HG03354 (cell line): ENCODE results near the gene HELZ2.

Source experiments
- ATAC-seq: cut with Tn5 transposase; IDR thresholded peaks from one replicate; pipeline ENCODE4 v1.9.1; 2021; ENCODE audit warnings: mild to moderate bottlenecking; ENCODE audit not compliant: unreplicated experiment, poor library complexity, severe bottlenecking

The HELZ2 gene

DNA sequence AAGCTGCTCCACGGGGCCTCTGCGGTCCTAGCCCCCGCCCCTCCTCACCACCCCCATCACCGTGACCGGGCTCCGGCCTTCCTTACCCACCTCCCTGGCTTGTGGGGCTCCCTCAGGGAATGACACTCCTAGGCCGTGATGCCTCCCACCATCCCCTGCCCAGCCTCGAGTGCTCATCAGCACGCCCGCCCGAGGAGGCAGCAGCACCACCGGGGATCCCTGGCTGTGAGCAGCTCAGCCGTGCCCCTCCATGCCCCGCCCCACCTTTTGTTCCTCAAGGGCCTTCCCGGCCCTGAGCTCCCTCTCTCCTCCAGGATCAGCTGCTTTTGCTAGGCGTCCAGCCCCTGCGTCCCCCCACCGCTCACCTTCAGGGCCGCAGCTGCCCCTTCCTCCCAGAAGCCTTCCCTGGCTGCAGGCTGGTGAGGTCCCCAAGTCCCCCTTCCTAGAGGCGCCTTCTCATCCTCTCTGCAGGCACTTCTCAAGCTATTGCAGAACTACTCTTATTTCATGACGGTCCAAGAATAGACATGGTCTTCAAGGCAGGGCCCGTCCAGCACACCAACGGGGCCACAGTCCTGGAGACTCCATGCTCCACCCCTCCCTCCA is 17.1 kb downstream of the HELZ2 start:
- no peak for ATAC-seq

DNA sequence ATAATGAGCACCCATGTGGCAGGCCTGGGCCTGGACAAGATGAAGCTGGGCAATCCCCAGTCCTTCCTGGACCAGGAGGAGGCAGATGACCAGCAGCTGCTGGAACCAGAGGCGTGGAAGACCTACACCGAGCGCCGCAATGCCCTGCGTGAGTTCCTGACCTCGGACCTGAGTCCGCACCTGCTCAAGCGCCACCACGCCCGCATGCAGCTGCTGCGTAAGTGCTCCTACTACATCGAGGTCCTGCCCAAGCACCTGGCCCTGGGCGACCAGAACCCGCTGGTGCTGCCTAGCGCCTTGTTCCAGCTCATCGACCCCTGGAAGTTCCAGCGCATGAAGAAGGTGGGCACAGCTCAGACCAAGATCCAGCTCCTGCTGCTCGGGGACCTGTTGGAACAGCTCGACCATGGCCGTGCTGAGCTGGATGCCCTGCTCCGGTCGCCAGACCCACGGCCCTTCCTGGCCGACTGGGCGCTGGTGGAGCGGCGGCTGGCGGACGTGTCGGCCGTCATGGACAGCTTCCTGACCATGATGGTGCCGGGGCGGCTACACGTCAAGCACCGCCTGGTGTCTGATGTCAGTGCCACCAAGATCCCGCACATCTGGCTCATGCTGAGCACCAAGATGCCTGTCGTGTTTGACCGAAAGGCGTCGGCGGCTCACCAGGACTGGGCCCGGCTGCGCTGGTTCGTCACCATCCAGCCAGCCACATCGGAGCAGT is 18.2 kb downstream of the HELZ2 start:
- no peak for ATAC-seq

GRCh38 chr20:63554361-63555278 is 19.4 kb downstream of the HELZ2 start:
- ATAC-seq, result no peak

- peak; percentile 22 for ATAC-seq
These were observed 20.1 kb downstream of the HELZ2 start, which contains the start of gene FNDC11 for GRCh38 chr20:63553933-63554290. Gene FNDC11 (plus strand): TSS chr20:63554159. CDS start chr20:63555664, 1,505 bp downstream.

DNA sequence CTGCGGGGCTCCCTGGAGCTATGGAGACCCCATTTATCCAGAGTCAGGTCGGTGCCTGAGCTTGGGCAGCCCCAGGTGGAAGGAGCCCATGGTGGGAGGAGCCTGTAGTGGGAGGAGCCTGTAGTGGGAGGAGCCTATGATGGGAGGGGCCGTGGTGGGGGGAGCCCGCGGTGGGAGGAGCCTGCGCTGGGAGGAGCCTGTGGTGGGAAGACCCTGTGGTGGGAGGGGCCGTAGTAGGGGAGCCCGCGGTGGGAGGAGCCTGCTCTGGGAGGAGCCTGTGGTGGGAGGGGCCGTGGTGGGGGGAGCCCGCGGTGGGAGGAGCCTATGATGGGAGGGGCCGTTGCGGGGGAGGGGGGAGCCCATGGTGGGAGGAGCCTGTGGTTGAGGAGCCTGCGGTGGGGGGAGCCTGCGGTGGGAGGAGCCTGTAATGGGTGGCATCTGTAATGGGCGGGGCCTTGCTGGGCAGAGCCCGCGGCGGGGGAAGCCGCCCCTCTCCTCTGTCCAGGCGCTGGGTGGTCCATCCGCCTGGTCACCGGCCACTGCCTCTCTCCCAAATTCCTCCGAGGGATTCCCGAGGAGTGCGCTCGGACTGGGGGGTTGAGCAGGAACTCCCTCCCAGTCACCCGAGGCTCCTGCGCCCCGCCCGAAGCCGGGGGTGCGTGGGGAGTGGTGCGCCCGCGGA is 20.6 kb downstream of the HELZ2 start:
- peak; percentile 49 for ATAC-seq

GRCh38 chr20:63552481-63553249 is 21.4 kb downstream of the HELZ2 start:
- peak; percentile 51 for ATAC-seq

GRCh38 chr20:63551068-63551467 is 23.0 kb downstream of the HELZ2 start:
- ATAC-seq, result no peak

GRCh38 chr20:63549679-63550282 is 24.3 kb downstream of the HELZ2 start:
- ATAC-seq, result no peak

- no peak for ATAC-seq
These were observed 25.0 kb downstream of the HELZ2 start for GRCh38 chr20:63549019-63549418.

DNA sequence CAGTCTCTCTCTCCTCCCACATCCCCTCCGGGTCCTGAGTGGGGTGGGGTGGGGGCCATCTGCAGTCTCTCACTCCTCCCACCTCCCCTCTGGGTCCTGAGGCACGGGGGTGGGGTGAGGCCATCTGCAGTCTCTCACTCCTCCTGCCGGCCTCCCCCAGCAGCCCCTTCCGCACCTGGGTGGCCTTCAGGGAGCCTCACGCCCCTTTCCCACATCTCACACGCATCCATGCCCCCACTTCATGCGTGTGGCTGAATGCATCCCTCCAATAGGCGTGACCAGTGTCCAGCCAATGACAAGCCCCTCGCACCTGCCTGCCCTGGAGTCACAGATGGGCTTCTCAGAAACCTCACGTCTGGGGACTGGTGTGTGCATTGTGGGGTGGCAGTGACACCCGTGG is 25.5 kb downstream of the HELZ2 start:
- no peak for ATAC-seq

DNA sequence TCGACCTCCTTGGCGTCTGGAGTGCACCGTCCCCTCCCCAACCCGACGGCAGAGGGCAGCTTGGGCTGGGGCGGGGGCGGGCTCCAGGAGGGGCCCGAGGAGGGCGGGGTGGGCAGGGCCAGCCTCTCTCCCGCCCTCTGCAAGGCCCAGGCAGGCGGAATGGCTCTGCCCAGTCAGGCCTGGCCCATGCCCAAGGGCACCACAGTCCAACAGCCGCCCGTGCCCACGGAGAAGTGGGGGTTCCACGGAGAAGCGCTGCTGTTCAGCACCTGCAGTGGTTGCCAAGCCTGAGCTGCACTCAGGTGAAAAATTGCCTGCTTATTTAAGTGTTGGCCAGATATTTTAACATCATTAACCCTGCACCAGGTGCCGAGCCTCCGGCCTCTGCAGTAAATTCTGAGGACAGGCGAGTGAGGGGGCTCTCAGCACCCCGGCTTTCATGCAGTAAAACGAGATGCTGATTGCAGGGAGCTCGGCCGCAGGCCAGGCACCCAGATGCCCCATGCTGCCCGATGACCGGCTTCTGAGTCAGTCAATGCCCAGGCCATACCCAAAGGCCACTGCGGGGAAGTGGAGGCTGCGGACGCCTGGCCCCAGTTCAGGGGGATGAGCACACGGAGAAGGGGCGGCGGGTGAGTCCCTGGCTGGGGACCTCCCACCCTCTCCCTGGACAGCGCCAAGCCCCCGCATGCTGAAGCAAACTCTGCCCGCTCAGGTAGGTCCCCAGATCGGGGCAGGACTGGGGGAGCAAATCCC is 26.1 kb downstream of the HELZ2 start, which contains the start of gene SRMS:
Gene SRMS (minus strand): TSS at position 25 of the 756 bp plus-strand sequence. CDS start 286 bp downstream, outside the sequence.
- no peak for ATAC-seq

DNA sequence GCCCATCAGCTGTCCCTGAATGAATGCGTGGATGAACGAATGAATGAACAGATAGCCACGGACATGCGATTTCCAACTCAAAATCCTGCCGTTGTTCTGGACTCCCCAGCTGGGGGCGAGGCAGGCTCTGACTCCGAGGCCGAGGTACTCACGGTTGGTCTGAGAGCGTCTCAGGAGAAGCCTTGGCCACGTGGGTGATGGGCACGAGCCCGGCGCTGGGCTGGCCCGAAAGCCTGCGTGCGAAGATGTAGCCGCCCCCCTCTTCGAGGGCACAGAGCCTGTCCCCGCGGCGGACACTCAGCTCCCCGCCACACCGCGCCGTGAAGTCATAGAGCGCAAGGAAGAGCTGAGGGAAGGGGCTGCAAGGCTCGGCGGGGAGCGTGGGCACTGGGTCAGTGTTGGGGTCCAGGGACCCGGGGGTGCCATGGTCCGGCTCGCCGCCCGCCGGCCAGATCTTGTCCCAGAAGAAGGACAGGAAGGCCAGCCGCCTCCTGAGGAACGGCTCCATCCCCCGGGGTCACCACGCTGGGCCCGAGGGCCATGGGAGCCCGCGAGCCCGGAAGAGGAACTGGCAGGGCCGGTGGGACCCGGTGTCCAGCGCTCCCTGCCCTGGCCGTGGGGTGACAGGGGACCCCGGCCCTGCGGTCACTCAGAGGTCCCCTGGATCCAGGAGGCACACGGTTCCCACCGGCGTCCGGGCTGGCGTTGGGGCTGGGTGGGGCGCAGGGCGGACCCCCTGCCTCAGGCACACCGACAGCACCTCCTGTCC is 26.9 kb downstream of the HELZ2 start:
- no peak for ATAC-seq

DNA sequence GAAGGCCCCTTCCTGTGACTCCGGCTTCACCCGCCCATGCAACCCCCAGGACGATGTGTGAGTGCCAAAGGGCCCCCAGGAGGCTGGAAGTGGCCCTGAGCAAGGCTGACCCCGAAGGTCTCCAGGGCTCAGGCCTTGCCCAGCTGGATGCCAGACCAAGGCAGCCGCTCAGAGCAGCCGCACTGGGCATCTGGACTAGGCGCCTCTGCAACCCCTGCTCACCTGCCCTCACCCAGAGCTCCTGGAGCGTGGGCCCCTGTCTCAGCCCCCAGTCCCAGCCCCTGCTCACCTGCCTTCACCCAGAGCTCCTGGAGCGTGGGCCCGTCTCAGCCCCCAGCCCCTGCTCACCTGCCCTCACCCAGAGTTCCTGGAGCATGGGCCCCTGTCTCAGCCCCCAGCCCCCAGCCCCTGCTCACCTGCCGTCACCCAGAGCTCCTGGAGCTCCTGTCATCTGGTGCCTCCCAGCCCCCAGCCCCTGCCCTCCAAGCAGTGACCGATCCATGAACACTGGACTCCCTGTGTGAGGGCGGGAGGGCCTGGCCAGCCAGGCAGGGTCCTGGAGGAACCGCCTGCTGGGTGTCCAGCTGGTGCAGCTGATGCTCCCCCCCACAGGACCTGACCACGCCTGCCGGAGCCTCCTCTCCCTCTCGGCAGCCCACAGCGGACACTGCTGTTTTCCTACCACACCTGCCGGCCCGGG is 27.6 kb downstream of the HELZ2 start:
- ATAC-seq, result no peak

- no peak for ATAC-seq
These were observed 28.2 kb downstream of the HELZ2 start for GRCh38 chr20:63545814-63546213.

GRCh38 chr20:63544958-63545516 is 29.0 kb downstream of the HELZ2 start:
- ATAC-seq, result no peak

DNA sequence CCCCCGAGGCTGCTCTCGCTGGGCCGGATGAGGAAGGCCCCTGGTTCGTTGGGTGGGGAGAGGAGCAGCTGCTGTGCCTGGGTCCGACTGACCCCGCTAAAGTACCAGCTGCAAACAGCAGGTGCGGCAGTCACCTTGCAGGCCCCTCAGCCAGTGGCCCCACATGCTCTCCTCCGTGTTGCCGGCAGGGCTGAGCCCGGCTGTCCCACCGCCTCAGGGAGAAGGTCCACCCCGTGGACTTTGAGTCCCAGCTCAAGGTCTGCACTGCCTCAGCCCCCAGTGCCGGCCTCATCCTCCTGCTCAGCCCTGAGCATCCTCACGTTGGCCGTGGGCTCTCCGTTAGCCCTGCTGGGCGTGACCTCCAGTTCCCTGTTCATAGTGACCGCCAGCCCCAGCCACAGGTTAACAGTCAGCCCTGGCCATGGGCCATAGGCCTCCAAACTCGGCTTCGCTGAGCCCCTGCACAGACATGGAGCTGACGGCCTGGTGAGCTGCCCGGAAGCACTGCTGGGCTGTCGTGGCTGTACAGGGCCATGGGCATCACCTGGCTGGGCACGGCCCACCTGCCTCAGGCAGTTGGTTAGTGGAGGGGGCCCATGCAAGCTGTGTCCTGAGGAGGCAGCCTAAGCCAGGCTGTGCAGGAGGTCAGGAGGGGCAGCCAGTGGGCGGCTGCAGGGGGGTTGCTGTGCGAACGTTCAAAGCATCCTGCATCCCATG is 29.6 kb downstream of the HELZ2 start:
- ATAC-seq, result no peak
